ENCODE measurements around the gene PIGA.

PIGA gene

GRCh38 chrX:15359701-15360100, 24.4 kb upstream of the PIGA start:
- DNase-seq (ENCODE audit: low read depth), result no peak
- TF ChIP-seq CTCF (IDR thresholded peaks at IDR 0.05; ENCODE audit: insufficient read depth, low read depth, low read length, missing control alignments), result no peak
- H3K4me3 ChIP-seq (ENCODE audit: low read depth, low read length), result no peak overlapping the region

- TF ChIP-seq CTCF (IDR thresholded peaks at IDR 0.05; ENCODE audit: insufficient read depth, low read depth, low read length, missing control alignments), result no peak
- DNase-seq (ENCODE audit: low read depth), result peak; percentile 1
- H3K4me3 ChIP-seq (ENCODE audit: low read depth, low read length), result no peak overlapping the region
Measured at GRCh38 chrX:15358533-15358932, 23.2 kb upstream of the PIGA start.

GRCh38 chrX:15356444-15356843, 21.1 kb upstream of the PIGA start:
- no peak for TF ChIP-seq CTCF (IDR thresholded peaks at IDR 0.05; ENCODE audit: insufficient read depth, low read depth, low read length, missing control alignments)

GRCh38 chrX:15350329-15350996, 15.1 kb upstream of the PIGA start:
- H3K4me3 ChIP-seq (ENCODE audit: low read depth, low read length), result no peak overlapping the region
- no peak for DNase-seq (ENCODE audit: low read depth)
- no peak for TF ChIP-seq CTCF (IDR thresholded peaks at IDR 0.05; ENCODE audit: insufficient read depth, low read depth, low read length, missing control alignments)

More at GRCh38 chrX:15356444-15356843, 21.1 kb upstream of the PIGA start:
- no peak for DNase-seq (ENCODE audit: low read depth)
- no peak overlapping the region for H3K4me3 ChIP-seq (ENCODE audit: low read depth, low read length)

GRCh38 chrX:15349046-15349445, 13.7 kb upstream of the PIGA start:
- peak; percentile 22 for TF ChIP-seq CTCF (IDR thresholded peaks at IDR 0.05; ENCODE audit: insufficient read depth, low read depth, low read length, missing control alignments)
- peak; percentile 60 for DNase-seq (ENCODE audit: low read depth)
- H3K4me3 ChIP-seq (ENCODE audit: low read depth, low read length), result no peak overlapping the region

- TF ChIP-seq CTCF (IDR thresholded peaks at IDR 0.05; ENCODE audit: insufficient read depth, low read depth, low read length, missing control alignments), result no peak
- no peak for DNase-seq (ENCODE audit: low read depth)
- no peak overlapping the region for H3K4me3 ChIP-seq (ENCODE audit: low read depth, low read length)
Measured at GRCh38 chrX:15345976-15346375, 10.7 kb upstream of the PIGA start.

GRCh38 chrX:15344106-15344505, 8.8 kb upstream of the PIGA start:
- DNase-seq (ENCODE audit: low read depth), result no peak
- H3K4me3 ChIP-seq (ENCODE audit: low read depth, low read length), result no peak overlapping the region
- no peak for TF ChIP-seq CTCF (IDR thresholded peaks at IDR 0.05; ENCODE audit: insufficient read depth, low read depth, low read length, missing control alignments)

All from GM12865 (cell line).